Neural cell (in vitro differentiated cells): ENCODE data around the gene PRR16. TPM values are rescaled to one million over a fixed set of nuclear protein-coding genes. Genes with fewer than 3 reads are reported as not detected.

Experiments
- H2AFZ ChIP-seq: fragments of 200-600, 300-800 bp; sonication (generic), shearing (Covaris generic); 2 replicates; pipeline ENCODE4 v1.6.0; 2014; ENCODE audit warnings: low read depth, mild to moderate bottlenecking, antibody characterized with exemption, low read length, moderate library complexity
- H3F3A ChIP-seq: fragments of 200-600 bp; shearing (Covaris generic); 2 replicates; pipeline ENCODE4 v1.6.1; 2016; ENCODE audit warnings: mild to moderate bottlenecking, moderate library complexity, mixed read lengths, antibody characterized with exemption, low read length; ENCODE audit not compliant: insufficient read depth, poor library complexity, severe bottlenecking
- H3K27ac ChIP-seq: fragments of 200-600, 300-800 bp; sonication (generic), shearing (Covaris generic); 2 replicates; pipeline ENCODE4 v1.5.1; 2014; ENCODE audit warnings: mild to moderate bottlenecking, low read length, moderate library complexity
- H3K27me3 ChIP-seq: fragments of 300-800, 200-600 bp; sonication (generic), shearing (Covaris generic); 2 replicates; pipeline ENCODE4 v1.6.0; 2014; ENCODE audit warnings: mild to moderate bottlenecking, low read depth, low read length, moderate library complexity; ENCODE audit not compliant: insufficient read depth
- H3K36me3 ChIP-seq: fragments of 300-800, 200-600 bp; sonication (generic), shearing (Covaris generic); 2 replicates; pipeline ENCODE4 v1.5.1; 2014; ENCODE audit warnings: mild to moderate bottlenecking, antibody characterized with exemption, low read length, moderate library complexity; ENCODE audit not compliant: insufficient read depth
- H3K4me2 ChIP-seq: fragments of 300-800, 200-600 bp; sonication (generic), shearing (Covaris generic); 2 replicates; pipeline ENCODE4 v1.6.0; 2014; ENCODE audit warnings: mild to moderate bottlenecking, low read length
- H3K4me3 ChIP-seq: fragments of 300-800, 200-600 bp; sonication (generic), shearing (Covaris generic); 2 replicates; pipeline ENCODE4 v1.5.1; 2014; ENCODE audit warnings: mild to moderate bottlenecking, low read length, moderate library complexity
- H3K79me2 ChIP-seq: fragments of 200-600 bp; shearing (Covaris generic); replicated peaks from 2 replicates; pipeline ENCODE4 v1.6.0; 2014; ENCODE audit warnings: mild to moderate bottlenecking, low read length, moderate library complexity; ENCODE audit not compliant: insufficient read depth
- H3K9ac ChIP-seq: fragments of 300-800, 200-600 bp; sonication (generic), shearing (Covaris generic); 2 replicates; pipeline ENCODE4 v1.6.1; 2016; ENCODE audit warnings: mild to moderate bottlenecking, low read length, mixed read lengths
- H3K9me2 ChIP-seq: fragments of 200-600 bp; shearing (Covaris generic); 2 replicates; pipeline ENCODE4 v1.6.1; 2016; ENCODE audit warnings: mild to moderate bottlenecking, low read length, mixed read lengths; ENCODE audit not compliant: insufficient read depth
- H3K9me3 ChIP-seq: fragments of 200-600, 300-800 bp; sonication (generic), shearing (Covaris generic); 2 replicates; pipeline ENCODE4 v1.6.1; 2016; ENCODE audit warnings: mild to moderate bottlenecking, mixed run types, low read length, moderate library complexity, mixed read lengths
- H4K20me1 ChIP-seq: fragments of 200-600 bp; shearing (Covaris generic); 2 replicates; pipeline ENCODE4 v1.6.1; 2016; ENCODE audit warnings: mild to moderate bottlenecking, mixed run types; ENCODE audit not compliant: insufficient read depth
- CTCF ChIP-seq: fragments of 450-650 bp; IDR thresholded peaks from 2 replicates; pipeline ENCODE4 v1.5.1; 2014; ENCODE audit warnings: antibody characterized with exemption, mild to moderate bottlenecking, moderate library complexity; ENCODE audit not compliant: poor library complexity, severe bottlenecking
- EP300 ChIP-seq: fragments of 450-650 bp; conservative IDR thresholded peaks from 2 replicates; pipeline ENCODE4 v1.6.1; 2014; ENCODE audit warnings: antibody characterized with exemption, mild to moderate bottlenecking, moderate library complexity; ENCODE audit not compliant: poor library complexity, severe bottlenecking
- EZH2 ChIP-seq: fragments of 200-600, 300-800 bp; shearing (Covaris generic), sonication (generic); IDR thresholded peaks from 2 replicates; pipeline ENCODE4 v1.6.1; 2014; ENCODE audit warnings: antibody characterized with exemption, low read length, borderline replicate concordance, mild to moderate bottlenecking; ENCODE audit not compliant: insufficient read depth, poor library complexity, severe bottlenecking
- MXI1 ChIP-seq: fragments of 450-650 bp; conservative IDR thresholded peaks from 2 replicates; pipeline ENCODE4 v1.6.1; 2014; ENCODE audit warnings: antibody characterized with exemption, mild to moderate bottlenecking; ENCODE audit not compliant: poor library complexity, severe bottlenecking
- POLR2AphosphoS5 ChIP-seq: IDR thresholded peaks from 2 replicates; pipeline ENCODE4 v1.6.1; 2012
- RAD21 ChIP-seq: fragments of 450-650 bp; conservative IDR thresholded peaks from 2 replicates; pipeline ENCODE4 v1.6.1; 2014; ENCODE audit warnings: antibody characterized with exemption, mild to moderate bottlenecking, moderate library complexity
- REST ChIP-seq: IDR thresholded peaks from 2 replicates; pipeline ENCODE4 v1.6.1; 2012; ENCODE audit warnings: borderline replicate concordance
- SMC3 ChIP-seq: fragments of 450-650 bp; conservative IDR thresholded peaks from 2 replicates; pipeline ENCODE4 v1.6.1; 2014; ENCODE audit warnings: antibody characterized with exemption, mild to moderate bottlenecking, moderate library complexity; ENCODE audit not compliant: poor library complexity
- TAF1 ChIP-seq: IDR thresholded peaks from 2 replicates; pipeline ENCODE4 v1.6.1; 2012; ENCODE audit warnings: low read depth
- polyA plus RNA-seq: library from polyadenylated mRNA; depleted of rRNA; stranded (reverse); fragments of >200 nt; gene quantifications from 2 replicates; pipeline ENCODE4 v1.2.3, GENCODE V29; 2014

Gene PRR16
- polyA plus RNA-seq, 1 donor from 2014 or later = 1.7 TPM

DNA sequence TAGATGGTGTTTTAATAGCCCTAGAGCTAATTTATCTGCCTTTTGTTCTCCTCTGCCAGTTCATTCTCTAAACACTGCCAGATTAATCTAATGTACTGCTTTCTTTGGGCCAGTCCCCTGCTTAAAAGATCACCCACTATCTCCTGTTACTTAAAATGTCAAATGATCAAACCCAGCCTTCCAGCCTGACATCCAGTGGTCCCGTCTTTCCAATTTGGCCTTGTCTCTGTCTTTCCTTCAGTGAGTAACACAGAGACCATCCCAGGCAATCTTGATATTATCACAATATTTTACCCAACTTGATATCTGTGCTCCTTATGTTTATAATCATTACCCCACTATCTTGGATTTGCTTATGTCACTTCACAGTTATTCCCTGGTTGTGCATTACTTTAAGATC is 12.0 kb downstream of the PRR16 start:
- H3K79me2 ChIP-seq = no peaks in the 10 kb centered on the region
- TF ChIP-seq EP300 (no peak), TAF1 (no peak), CTCF (no peak), MXI1 (no peak), SMC3 (no peak), REST (no peak)

GRCh38 chr5:120479066-120479465 is 15.0 kb downstream of the PRR16 start:
- Histone ChIP-seq H4K20me1 (no peaks in the 10 kb centered on the region), H3K4me3 (no peak overlapping the region), H3K27me3 (no peaks in the 10 kb centered on the region), H2AFZ (no peak overlapping the region), H3K9me2 (no peaks in the 10 kb centered on the region), H3K4me2 (no peak overlapping the region), H3K27ac (no peak overlapping the region), H3K9ac (no peak overlapping the region), H3K9me3 (no peaks in the 10 kb centered on the region), H3K36me3 (no peaks in the 10 kb centered on the region), H3F3A (no peaks in the 10 kb centered on the region), H3K79me2 (no peaks in the 10 kb centered on the region)
- no peak for TF ChIP-seq REST
- no peak for TF ChIP-seq TAF1
- no peak for TF ChIP-seq EZH2
- no peak for TF ChIP-seq CTCF
- TF ChIP-seq EP300 = no peak
- no peak for TF ChIP-seq MXI1
- no peak for TF ChIP-seq RAD21
- TF ChIP-seq POLR2AphosphoS5 = no peak
- no peak for TF ChIP-seq SMC3

More for the DNA sequence above, 12.0 kb downstream of the PRR16 start:
- Histone ChIP-seq H3K27ac (no peak overlapping the region), H3F3A (no peaks in the 10 kb centered on the region), H3K4me3 (no peak overlapping the region), H4K20me1 (no peaks in the 10 kb centered on the region), H3K9me3 (no peaks in the 10 kb centered on the region), H3K4me2 (no peak overlapping the region), H3K9me2 (no peaks in the 10 kb centered on the region), H3K36me3 (no peaks in the 10 kb centered on the region), H3K27me3 (no peaks in the 10 kb centered on the region), H2AFZ (no peak overlapping the region), H3K9ac (no peak overlapping the region)
